NCI-H510A (cell line): Measurements from ENCODE around the gene PLA2G2E.
"Not testable (repeated sequence)": the region's sequence is repeated elsewhere in the genome, so short reads cannot be mapped to it uniquely, and the experiment has no call there.

Experiments
- DNase-seq: peaks from one replicate; lab custom pipeline; 2025; lab: John Stamatoyannopoulos, UW

PLA2G2E gene

DNA sequence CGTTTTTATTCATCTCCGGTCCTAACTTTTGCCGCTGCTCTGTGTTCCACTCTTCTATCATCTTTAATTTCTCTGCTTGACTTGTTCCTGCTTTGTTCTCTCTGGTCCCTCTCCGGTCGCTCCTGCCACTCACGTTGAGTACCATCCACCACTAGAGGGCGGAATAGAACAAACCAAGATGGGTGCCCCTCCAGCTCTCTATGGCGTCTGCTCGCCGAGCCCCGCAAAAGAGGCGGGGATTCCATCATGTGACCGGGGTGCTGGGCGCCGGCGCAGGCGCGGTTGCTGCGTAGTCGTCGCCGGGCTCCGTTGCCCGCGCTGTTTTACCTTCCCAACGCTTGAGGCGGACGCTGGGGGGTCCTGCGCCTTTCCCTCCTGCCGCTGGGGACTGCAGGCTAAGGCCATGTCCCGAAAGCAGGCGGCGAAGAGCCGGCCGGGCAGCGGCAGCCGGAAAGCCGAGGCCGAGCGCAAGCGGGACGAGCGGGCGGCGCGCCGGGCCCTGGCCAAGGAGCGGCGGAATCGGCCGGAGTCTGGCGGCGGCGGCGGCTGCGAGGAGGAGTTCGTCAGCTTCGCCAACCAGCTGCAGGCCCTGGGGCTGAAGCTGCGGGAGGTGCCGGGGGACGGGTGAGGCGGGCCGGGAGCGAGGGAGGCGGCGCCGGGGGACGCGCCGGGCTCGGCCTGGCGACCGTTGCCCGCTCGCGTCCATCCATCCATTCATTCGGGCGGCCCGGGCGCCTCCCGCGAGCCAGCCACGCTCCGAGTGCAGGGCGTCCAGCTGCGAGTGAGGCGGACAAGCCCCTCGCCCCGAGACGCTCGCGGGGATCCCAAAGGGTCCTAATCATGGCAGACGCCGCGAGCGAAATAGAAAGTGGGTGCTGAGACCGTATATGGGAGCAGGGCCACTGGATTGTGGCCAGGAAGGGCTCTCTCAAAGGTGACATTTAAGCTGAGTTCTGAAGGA, 41.0 kb downstream of the PLA2G2E start, which contains the start of gene OTUD3:
TSS of gene OTUD3 (plus strand) at position 285 of the 961 bp plus-strand sequence. CDS start at position 404, 119 bp downstream.
- peak; percentile 100 for DNase-seq

- not testable (repeated sequence) for DNase-seq
These were observed 42.6 kb downstream of the PLA2G2E start for GRCh38 chr1:19880841-19881240.

- DNase-seq: no peak
These were observed 43.8 kb downstream of the PLA2G2E start for GRCh38 chr1:19879661-19880060.

GRCh38 chr1:19879227-19879626, 44.2 kb downstream of the PLA2G2E start:
- DNase-seq: no peak

DNA sequence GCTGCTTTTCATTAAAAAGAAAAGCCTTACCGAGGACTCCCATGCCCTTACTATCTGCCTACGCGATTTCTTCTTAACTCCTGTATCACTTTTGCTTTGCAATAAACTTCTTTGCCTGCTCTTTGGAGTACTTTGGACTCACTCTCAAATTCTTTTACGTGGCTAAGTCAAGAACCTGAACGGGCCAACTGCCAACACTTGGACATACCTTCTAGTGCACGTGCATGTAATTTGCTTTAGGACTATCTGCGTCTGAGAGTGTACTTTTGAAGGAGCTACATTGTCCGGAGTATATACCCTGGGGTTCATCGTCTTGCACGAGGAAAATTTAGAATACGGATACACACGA, 44.8 kb downstream of the PLA2G2E start:
- DNase-seq: no peak

- DNase-seq: peak; percentile 37
These were observed 45.4 kb downstream of the PLA2G2E start for GRCh38 chr1:19877821-19878636.

- no peak for DNase-seq
These were observed 46.2 kb downstream of the PLA2G2E start for GRCh38 chr1:19877181-19877750.

GRCh38 chr1:19872190-19872589, 51.2 kb downstream of the PLA2G2E start:
- DNase-seq: peak; percentile 60
